GM20000 (cell line): ENCODE data around the gene CPA2.

Source experiments
- DNase-seq: peaks from one replicate; pipeline ENCODE4 v3.0.0; 2012; ENCODE audit warnings: low spot score
- CTCF ChIP-seq: IDR thresholded peaks from 2 replicates; pipeline ENCODE4 v1.5.1; 2012; ENCODE audit warnings: mild to moderate bottlenecking, control low read depth; ENCODE audit errors: extremely low read depth, missing control alignments

Gene CPA2

GRCh38 chr7:130296221-130296951 is 29.7 kb downstream of the CPA2 start:
- no peak for DNase-seq
- TF ChIP-seq CTCF, result no peak

GRCh38 chr7:130297628-130298543 is 31.2 kb downstream of the CPA2 start:
- DNase-seq, result no peak
- TF ChIP-seq CTCF, result no peak

GRCh38 chr7:130298544-130299326 is 32.1 kb downstream of the CPA2 start:
- TF ChIP-seq CTCF, result no peak
- no peak for DNase-seq

- no peak for DNase-seq
- no peak for TF ChIP-seq CTCF
Observed at GRCh38 chr7:130299866-130300265, 33.2 kb downstream of the CPA2 start.

- DNase-seq, result no peak
Observed at GRCh38 chr7:130301501-130302020, 34.9 kb downstream of the CPA2 start.

GRCh38 chr7:130302649-130303048 is 36.0 kb downstream of the CPA2 start:
- no peak for DNase-seq
- TF ChIP-seq CTCF, result no peak

More at GRCh38 chr7:130301501-130302020, 34.9 kb downstream of the CPA2 start:
- TF ChIP-seq CTCF, result no peak
